ENCODE data around the gene SPPL3. TPM values are rescaled to one million over a fixed set of nuclear protein-coding genes. Genes with fewer than 3 reads are reported as not detected.

SPPL3 gene
- polyA plus RNA-seq, 1 of the 3 experiments (the other 2 are of a cell fraction): 18.8 TPM

GRCh38 chr12:120928864-120929652 lies 24.9 kb upstream of the SPPL3 start:
- no peaks in the 10 kb centered on the region for H4K20me1 ChIP-seq (ENCODE audit: insufficient read depth)
- POLR2A ChIA-PET: interaction anchor here (0.5 kb wide), 1 partner anchor 180 kb away, joined by 3 read pairs; no protein-coding TSS in a partner anchor
- no peaks in the 10 kb centered on the region for H3K4me1 ChIP-seq (ENCODE audit: control insufficient read depth in 1 of 2, insufficient read depth in 2 of 2, low read depth in 1 of 2, low read length in 1 of 2)
- H3K27ac ChIP-seq (ENCODE audit: low read depth in 2 of 2, low read length in 1 of 2): no peak overlapping the region
- CTCF ChIA-PET: no interaction called here
- no peaks in the 10 kb centered on the region for H3K36me3 ChIP-seq (replicated peaks in 1 of 2; ENCODE audit: control insufficient read depth in 1 of 2, insufficient read depth in 2 of 2, low read length in 1 of 2)
- DNase-seq: no peak
- no peak for TF ChIP-seq MAX (IDR thresholded peaks at IDR 0.05; ENCODE audit: low read depth)
- no peak for TF ChIP-seq ELF1 (IDR thresholded peaks at IDR 0.05)
- no peaks in the 10 kb centered on the region for H3K27me3 ChIP-seq (ENCODE audit: insufficient read depth)
- no peaks in the 10 kb centered on the region for H3K79me2 ChIP-seq (ENCODE audit: insufficient read depth)
- H3K9me3 ChIP-seq: no peaks in the 10 kb centered on the region
- H3K9me2 ChIP-seq: no peaks in the 10 kb centered on the region
- H3K4me3 ChIP-seq (ENCODE audit: low read depth in 2 of 2, low read length in 1 of 2): no peak overlapping the region
- H3K4me2 ChIP-seq: no peak overlapping the region
- WGBS (ENCODE audit: low lambda C conversion rate): 66% methylated on average over 12 of the region's 13 CpGs
- no peak overlapping the region for H3K9ac ChIP-seq
- H2AFZ ChIP-seq (ENCODE audit: low read depth): no peak overlapping the region
- no peaks in the 10 kb centered on the region for H3F3A ChIP-seq (replicated peaks; ENCODE audit: insufficient read depth)

DNA sequence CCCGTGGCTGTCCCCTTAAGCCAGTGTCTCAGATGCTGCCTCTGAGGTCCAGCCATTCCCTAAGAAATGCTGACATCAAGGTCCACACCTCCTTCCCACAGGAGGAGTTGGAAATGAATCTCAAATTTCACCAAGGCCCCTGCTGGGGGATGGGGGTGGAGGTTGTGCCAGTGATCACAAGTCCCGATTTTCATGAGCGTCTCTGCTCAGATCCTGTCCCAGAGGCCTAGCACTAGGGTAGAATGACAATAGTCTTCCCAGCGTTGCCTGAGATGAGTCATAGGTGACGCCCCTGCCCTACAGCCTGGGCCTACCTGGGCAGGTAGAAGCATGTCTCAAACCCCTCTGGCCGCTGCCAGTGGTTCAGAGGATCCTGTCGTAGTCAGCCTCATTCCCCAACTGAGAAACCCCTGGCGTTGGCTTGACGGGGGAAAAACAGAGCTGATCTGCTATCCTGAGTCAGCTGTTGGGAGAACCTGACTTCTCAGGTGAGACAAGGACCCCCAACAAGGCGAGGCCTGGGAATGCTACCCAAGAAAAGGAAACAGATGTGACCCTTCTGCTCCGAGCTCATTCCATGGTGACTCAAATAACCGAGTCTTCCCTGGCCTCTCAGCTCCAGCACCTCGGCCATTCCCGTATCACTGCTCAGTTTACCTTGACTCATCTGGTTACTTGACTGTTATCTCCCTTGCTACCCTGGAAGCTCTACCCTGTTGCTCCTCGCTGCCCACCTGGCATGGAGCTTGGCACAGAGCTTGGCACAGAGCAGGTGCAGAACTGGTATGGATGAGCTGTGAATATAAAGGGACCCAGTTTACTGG lies 21.8 kb upstream of the SPPL3 start:
- TF ChIP-seq GATA2 (CRISPR knock-in tag; IDR thresholded peaks at IDR 0.05) (no peak), CHD2 (IDR thresholded peaks at IDR 0.05; ENCODE audit: low read length, partially characterized antibody) (no peak)
- CTCF ChIA-PET: no interaction called here

GRCh38 chr12:120922279-120922678 lies 18.1 kb upstream of the SPPL3 start:
- no peaks in the 10 kb centered on the region for H3K27me3 ChIP-seq (ENCODE audit: insufficient read depth)
- no peaks in the 10 kb centered on the region for H3K9me3 ChIP-seq
- no peak overlapping the region for H3K4me2 ChIP-seq
- DNase-seq: no peak
- no peak overlapping the region for H3K27ac ChIP-seq (ENCODE audit: low read depth in 2 of 2, low read length in 1 of 2)
- WGBS (ENCODE audit: low lambda C conversion rate): 52% methylated on average over 3 of the region's 3 CpGs
- H2AFZ ChIP-seq (ENCODE audit: low read depth): no peak overlapping the region
- TF ChIP-seq, protein P1, sequence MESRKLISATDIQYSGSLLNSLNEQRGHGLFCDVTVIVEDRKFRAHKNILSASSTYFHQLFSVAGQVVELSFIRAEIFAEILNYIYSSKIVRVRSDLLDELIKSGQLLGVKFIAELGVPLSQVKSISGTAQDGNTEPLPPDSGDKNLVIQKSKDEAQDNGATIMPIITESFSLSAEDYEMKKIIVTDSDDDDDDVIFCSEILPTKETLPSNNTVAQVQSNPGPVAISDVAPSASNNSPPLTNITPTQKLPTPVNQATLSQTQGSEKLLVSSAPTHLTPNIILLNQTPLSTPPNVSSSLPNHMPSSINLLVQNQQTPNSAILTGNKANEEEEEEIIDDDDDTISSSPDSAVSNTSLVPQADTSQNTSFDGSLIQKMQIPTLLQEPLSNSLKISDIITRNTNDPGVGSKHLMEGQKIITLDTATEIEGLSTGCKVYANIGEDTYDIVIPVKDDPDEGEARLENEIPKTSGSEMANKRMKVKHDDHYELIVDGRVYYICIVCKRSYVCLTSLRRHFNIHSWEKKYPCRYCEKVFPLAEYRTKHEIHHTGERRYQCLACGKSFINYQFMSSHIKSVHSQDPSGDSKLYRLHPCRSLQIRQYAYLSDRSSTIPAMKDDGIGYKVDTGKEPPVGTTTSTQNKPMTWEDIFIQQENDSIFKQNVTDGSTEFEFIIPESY (IDR thresholded peaks at IDR 0.05; ENCODE audit: borderline replicate concordance, low read depth): no peak
- TF ChIP-seq CHD2 (IDR thresholded peaks at IDR 0.05; ENCODE audit: low read length, partially characterized antibody) (no peak), ELF1 (IDR thresholded peaks at IDR 0.05) (no peak), RCOR1 (IDR thresholded peaks at IDR 0.05; ENCODE audit: low read length) (no peak), MXI1 (IDR thresholded peaks at IDR 0.05; ENCODE audit: low read depth, low read length) (no peak)
- TF ChIP-seq, protein P2, sequence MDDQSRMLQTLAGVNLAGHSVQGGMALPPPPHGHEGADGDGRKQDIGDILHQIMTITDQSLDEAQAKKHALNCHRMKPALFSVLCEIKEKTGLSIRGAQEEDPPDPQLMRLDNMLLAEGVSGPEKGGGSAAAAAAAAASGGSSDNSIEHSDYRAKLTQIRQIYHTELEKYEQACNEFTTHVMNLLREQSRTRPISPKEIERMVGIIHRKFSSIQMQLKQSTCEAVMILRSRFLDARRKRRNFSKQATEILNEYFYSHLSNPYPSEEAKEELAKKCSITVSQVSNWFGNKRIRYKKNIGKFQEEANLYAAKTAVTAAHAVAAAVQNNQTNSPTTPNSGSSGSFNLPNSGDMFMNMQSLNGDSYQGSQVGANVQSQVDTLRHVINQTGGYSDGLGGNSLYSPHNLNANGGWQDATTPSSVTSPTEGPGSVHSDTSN (IDR thresholded peaks at IDR 0.05): no peak
- no peaks in the 10 kb centered on the region for H4K20me1 ChIP-seq (ENCODE audit: insufficient read depth)
- no peaks in the 10 kb centered on the region for H3K4me1 ChIP-seq (ENCODE audit: control insufficient read depth in 1 of 2, insufficient read depth in 2 of 2, low read depth in 1 of 2, low read length in 1 of 2)
- H3F3A ChIP-seq (replicated peaks; ENCODE audit: insufficient read depth): no peaks in the 10 kb centered on the region
- H3K79me2 ChIP-seq (ENCODE audit: insufficient read depth): no peaks in the 10 kb centered on the region
- no peaks in the 10 kb centered on the region for H3K9me2 ChIP-seq
- H3K4me3 ChIP-seq (ENCODE audit: low read depth in 2 of 2, low read length in 1 of 2): no peak overlapping the region
- H3K9ac ChIP-seq: no peak overlapping the region
- H3K36me3 ChIP-seq (replicated peaks in 1 of 2; ENCODE audit: control insufficient read depth in 1 of 2, insufficient read depth in 2 of 2, low read length in 1 of 2): no peaks in the 10 kb centered on the region
- POLR2A ChIA-PET: no interaction called here
- CTCF ChIA-PET: interaction anchor here (0.8 kb wide), 1 partner anchor 9 kb away, joined by 3 read pairs; no protein-coding TSS in a partner anchor

More for the DNA sequence above, 21.8 kb upstream of the SPPL3 start:
- H3K36me3 ChIP-seq (replicated peaks in 1 of 2; ENCODE audit: control insufficient read depth in 1 of 2, insufficient read depth in 2 of 2, low read length in 1 of 2): no peaks in the 10 kb centered on the region
- WGBS (ENCODE audit: low lambda C conversion rate): 65% methylated on average over 12 of the region's 15 CpGs
- H3K27ac ChIP-seq (ENCODE audit: low read depth in 2 of 2, low read length in 1 of 2): no peak overlapping the region
- no peaks in the 10 kb centered on the region for H3K9me3 ChIP-seq
- no peaks in the 10 kb centered on the region for H3K27me3 ChIP-seq (ENCODE audit: insufficient read depth)
- no peak overlapping the region for H3K4me3 ChIP-seq (ENCODE audit: low read depth in 2 of 2, low read length in 1 of 2)
- no peaks in the 10 kb centered on the region for H3K79me2 ChIP-seq (ENCODE audit: insufficient read depth)
- POLR2A ChIA-PET: no interaction called here
- H3K4me1 ChIP-seq (ENCODE audit: control insufficient read depth in 1 of 2, insufficient read depth in 2 of 2, low read depth in 1 of 2, low read length in 1 of 2): no peaks in the 10 kb centered on the region
- H4K20me1 ChIP-seq (ENCODE audit: insufficient read depth): no peaks in the 10 kb centered on the region
- H3K4me2 ChIP-seq: no peak overlapping the region
- H3F3A ChIP-seq (replicated peaks; ENCODE audit: insufficient read depth): no peaks in the 10 kb centered on the region
- H2AFZ ChIP-seq (ENCODE audit: low read depth): no peak overlapping the region
- H3K9ac ChIP-seq: no peak overlapping the region
- no peaks in the 10 kb centered on the region for H3K9me2 ChIP-seq
- no peak for DNase-seq
